Measurements from ENCODE around the gene SLC22A6.

DNA sequence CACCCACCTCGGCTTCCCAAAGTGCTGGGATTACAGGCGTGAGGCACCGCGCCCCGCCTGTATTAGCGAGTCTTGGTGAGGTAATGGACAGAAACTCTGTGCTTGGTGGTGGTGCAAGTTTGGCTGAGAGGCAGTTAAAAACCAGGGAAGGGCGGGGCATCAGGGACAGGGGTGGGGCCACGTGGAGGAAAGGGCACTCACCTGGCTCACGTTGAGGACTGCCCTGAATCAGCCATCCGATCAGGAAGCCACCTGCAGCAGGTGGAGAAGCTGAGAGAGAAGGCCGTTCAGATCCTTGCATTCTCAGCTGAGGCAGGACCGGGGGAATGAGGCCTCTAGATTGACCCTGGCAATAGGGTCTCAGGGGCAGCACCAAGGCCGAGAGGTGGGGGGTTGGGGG lies 51.5 kb downstream of the SLC22A6 start:
- no peak for TF ChIP-seq ZNF530 (CRISPR knock-in tag; IDR thresholded peaks at IDR 0.05; ENCODE audit: low read depth)
- TF ChIP-seq NBN (conservative IDR thresholded peaks at IDR 0.05): no peak

Data from HepG2 (cell line).